ENCODE data around the gene APOLD1.
A peak's percentile ranks its signal among the peaks of the same experiment; 100 is the strongest.
"Not testable (repeated sequence)": the region's sequence is repeated elsewhere in the genome, so short reads cannot be mapped to it uniquely, and the experiment has no call there.

Gene APOLD1

GRCh38 chr12:12786706-12787601, 1.5 kb downstream of the APOLD1 start:
- peak; percentile 41 for DNase-seq (ENCODE audit: low read depth, low spot score)

GRCh38 chr12:12788131-12788530, 2.7 kb downstream of the APOLD1 start:
- no peak for DNase-seq (ENCODE audit: low read depth, low spot score)

- peak; percentile 15 for DNase-seq (ENCODE audit: low read depth, low spot score)
Observed at GRCh38 chr12:12788675-12789368, 3.4 kb downstream of the APOLD1 start.

DNA sequence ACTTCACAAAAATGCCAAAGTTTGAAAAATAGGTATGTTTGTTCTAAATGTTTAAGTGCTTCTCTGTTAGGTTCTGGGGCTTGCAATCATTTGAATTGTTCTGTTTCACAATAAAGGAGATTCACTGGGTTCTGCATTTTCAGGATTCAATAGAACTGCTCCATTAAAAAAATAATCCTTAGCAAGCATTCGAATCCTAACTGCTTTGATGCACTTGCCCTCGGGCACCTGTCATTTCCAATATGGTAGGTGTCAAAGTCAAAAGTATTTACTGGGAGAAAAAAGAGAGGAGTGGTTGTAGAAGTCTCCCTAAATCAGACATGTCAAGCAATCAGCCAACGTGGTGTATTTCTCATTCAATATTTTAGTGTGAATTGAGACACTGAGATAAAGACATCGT, 5.5 kb downstream of the APOLD1 start:
- DNase-seq (ENCODE audit: low read depth, low spot score) = no peak

GRCh38 chr12:12791756-12792369, 6.4 kb downstream of the APOLD1 start:
- DNase-seq (ENCODE audit: low read depth, low spot score) = no peak

GRCh38 chr12:12792421-12792820, 7.0 kb downstream of the APOLD1 start:
- DNase-seq (ENCODE audit: low read depth, low spot score) = no peak

DNA sequence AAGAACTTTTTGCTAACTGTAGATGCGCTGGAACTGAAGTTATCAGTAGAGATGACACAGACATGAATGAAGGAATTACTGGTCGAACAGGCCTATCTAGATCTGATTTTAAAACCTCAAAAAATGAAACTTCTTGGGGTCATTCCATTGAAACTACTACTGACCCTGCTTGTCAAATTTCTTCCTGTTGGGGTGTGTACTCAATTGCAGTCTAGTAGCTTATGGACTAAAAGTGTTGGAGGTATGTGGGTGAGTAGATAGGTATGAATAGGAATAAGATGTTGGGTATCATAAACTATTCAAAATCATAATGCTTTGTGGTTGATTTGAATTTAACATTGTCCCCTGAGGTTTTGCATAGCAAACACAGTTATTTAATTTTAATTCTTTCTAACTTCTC, 9.2 kb downstream of the APOLD1 start:
- DNase-seq (ENCODE audit: low read depth, low spot score) = no peak

GRCh38 chr12:12796171-12796570, 10.7 kb downstream of the APOLD1 start:
- DNase-seq (ENCODE audit: low read depth, low spot score) = no peak

DNA sequence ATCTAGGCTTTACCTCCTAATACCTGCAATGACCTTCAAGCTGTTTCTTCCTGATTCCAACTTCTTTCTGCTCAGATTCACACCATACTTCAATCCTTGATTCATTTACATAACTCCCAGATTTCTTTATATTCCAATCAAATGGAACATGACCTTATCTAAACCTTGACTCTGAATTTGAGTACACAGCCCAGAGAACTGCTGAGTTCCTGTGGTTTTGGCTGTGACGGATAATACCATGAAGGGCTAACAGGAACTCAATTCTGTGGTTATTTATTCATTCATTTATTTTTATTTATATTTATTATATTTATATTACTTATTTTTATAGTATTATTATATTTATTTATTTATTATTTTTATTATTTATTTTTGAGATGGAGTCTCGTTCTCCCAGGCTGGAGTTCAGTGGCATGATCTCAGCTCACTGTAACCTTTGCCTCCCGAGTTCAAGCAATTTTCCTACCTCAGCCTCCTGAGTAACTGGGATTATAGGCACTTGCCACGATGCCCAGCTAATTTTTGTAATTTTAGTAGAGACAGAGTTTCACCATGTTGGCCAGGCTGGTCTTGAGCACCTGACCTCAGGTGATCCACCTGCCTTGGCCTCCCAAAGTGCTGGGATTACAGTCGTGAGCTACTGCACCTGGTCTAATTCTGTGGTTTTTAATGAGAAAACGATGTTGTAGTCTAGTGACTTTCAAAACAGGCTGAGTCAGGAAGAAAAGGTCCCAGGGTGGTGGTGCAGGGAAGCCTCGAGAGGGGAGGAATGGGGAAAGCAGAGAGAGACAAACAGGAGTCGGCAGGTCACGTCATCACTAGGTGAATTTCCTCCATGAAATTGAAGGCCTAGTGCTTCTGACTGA, 11.7 kb downstream of the APOLD1 start:
- DNase-seq (ENCODE audit: low read depth, low spot score) = no peak

- DNase-seq (ENCODE audit: low read depth, low spot score) = no peak
Observed at GRCh38 chr12:12797794-12798152, 12.3 kb downstream of the APOLD1 start.

DNA sequence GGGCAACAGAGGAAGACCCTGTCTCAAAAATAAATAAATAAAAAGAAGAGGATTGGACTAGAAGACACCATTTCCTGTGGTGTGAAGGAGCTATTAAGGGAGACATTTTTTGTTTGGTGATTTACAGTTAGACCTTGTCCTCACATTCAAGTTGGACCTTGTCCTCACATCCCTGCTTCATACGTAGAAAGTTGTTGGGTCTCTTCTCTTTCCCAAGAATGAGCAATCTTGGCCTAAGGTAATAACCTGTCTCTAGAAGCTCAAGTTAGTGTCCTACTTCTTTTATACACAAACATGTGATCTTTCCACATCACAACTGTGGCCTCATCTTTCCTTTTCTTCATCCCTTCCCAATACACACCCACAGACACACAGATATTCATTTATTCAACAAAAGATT, 13.0 kb downstream of the APOLD1 start:
- no peak for DNase-seq (ENCODE audit: low read depth, low spot score)

DNA sequence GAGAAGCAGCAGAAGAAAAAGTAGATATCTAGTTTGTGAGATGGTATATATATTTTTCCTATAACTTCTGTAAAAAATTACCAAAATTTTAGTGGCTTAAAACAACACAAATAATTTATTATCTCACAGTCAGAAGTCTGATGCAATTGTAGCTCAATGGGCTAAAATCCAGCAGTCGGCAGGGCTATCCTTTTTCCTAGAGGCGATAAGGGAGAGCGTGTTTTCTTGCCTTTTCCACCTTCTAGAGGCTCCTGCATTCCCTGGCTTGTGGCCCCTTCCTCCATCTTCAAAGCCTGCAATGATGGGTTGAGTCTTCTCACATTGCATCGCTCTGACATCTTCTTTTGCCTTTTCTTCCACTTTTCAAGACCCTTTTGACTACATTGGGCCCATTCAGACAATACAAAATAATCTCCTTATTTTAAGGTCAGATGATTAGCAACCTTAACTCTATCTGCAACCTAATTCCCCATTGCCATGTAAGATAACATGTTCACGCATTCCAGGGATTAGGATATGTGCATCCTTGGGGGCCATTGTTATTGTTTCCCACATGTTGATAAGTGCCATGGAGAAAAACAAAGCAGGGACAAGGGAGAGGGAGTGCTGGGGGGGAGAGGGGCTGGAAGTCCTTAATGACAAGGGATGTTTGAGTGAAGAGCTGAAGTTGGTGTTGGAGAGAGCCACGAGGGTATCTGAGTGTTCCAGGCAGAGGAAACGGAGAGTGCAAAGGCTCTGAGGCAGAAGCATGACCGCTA, 13.9 kb downstream of the APOLD1 start:
- no peak for DNase-seq (ENCODE audit: low read depth, low spot score)

DNA sequence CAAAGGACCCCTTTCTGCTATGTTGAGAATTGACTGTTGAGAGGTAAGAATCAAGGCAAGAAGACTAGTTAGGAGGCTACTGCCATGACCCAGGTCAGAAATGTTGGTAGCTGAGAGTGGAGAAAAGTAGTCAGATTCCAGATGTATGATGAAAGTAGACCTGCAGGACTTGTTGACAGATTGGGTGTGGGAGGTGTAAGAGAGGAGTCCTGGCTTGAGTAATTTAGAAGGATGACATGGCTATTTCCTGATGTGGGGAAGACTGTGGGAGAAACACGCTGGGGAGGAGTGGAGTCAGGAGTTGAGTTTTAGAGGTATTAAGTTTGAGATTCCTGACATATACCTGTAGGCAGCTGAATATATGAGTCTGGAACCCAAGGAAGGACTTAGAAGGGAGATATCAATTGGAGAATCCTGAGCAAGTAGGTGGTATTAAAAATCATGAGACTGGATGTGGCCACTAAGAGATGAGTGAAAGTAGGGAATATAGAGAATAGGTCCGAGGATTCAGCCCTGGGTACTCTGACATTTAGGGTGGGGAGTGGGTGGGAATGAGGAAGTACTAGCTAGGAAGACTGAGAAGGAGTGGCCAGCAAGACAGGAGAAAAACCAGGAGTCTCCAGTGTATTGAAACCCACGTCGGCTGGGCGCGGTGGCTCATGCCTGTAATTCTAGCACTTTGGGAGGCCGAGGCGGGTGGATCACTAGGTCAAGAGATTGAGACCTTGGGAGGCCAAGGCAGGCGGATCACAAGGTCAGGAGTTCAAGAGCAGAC, 15.1 kb downstream of the APOLD1 start:
- DNase-seq (ENCODE audit: low read depth, low spot score) = no peak

DNA sequence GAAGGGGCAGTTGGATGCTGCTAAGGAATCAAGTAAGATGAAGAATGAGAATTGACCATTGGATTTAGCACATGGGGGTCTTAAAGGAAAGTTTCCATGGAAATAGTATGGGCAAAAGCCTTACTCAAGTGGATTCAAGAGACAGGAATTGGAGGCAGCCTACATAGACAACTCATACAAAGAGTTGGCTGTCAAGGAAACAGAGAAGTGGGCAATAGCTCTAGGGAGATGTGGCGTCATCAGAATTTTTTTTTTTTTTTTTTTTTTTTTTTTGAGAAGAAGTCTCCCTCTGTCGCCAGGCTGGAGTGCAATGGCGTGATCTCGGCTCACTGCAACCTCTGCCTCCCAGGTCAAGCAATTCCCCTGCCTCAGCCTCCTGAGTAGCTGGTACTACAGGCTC, 16.2 kb downstream of the APOLD1 start:
- not testable (repeated sequence) for DNase-seq (ENCODE audit: low read depth, low spot score)

DNA sequence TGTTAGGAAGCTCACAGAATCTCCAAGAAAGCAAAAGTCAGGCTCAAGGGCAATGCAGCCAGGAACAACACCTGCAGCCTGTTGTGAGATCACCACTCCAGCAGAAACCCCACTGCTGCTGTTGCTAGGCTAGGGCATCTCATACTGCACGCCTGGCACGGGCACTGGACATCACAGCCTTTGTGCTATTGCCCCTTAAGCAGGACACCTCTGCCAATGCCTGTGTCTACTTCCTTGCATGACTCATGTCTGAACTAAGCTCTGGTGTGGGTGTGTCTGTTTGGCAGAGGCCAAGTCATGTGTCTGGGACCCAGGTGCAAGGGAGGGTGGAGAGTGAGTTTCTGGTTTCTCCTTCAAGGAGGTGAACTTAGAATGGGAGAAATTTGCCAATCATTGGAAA, 17.7 kb downstream of the APOLD1 start:
- DNase-seq (ENCODE audit: low read depth, low spot score) = no peak

DNA sequence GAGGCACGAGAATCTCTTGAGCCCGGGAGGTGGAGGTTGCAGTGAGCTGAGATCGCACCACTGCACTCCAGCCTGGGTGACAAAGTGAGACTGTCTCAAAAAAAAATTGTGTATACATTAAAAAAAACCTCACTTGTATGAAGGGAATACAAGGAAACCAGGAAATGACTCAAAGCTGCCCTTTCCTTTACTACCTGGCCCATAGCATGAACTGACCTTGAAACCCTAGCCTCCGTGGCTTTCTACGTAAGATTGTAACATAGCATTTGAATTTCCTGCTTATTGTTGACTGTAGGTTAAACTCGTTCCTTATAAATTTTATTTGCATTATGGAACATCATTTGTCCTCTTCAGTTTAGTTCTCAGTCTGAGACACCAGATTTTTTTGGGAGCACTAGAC, 18.6 kb downstream of the APOLD1 start:
- no peak for DNase-seq (ENCODE audit: low read depth, low spot score)

GRCh38 chr12:12804432-12804886, 19.0 kb downstream of the APOLD1 start:
- no peak for DNase-seq (ENCODE audit: low read depth, low spot score)

- DNase-seq (ENCODE audit: low read depth, low spot score) = no peak
Observed at GRCh38 chr12:12806784-12807516, 21.5 kb downstream of the APOLD1 start.

GRCh38 chr12:12807517-12807903, 22.1 kb downstream of the APOLD1 start:
- not testable (repeated sequence) for DNase-seq (ENCODE audit: low read depth, low spot score)

Measured in activated naive CD8-positive, alpha-beta T cell treated with anti-CD3 and anti-CD28 coated beads, Interleukin-2, amount 50 U/mL, for 16 hours (primary cell).